ENCODE data around the gene ITGB1. TPM values are rescaled to one million over a fixed set of nuclear protein-coding genes. Genes with fewer than 3 reads are reported as not detected.
"Not testable (repeated sequence)": the region's sequence is repeated elsewhere in the genome, so short reads cannot be mapped to it uniquely, and the experiment has no call there.

ITGB1 gene
- total RNA-seq, 4 donors from 2014 or later: 57.8 to 256 (median 162) TPM

DNA sequence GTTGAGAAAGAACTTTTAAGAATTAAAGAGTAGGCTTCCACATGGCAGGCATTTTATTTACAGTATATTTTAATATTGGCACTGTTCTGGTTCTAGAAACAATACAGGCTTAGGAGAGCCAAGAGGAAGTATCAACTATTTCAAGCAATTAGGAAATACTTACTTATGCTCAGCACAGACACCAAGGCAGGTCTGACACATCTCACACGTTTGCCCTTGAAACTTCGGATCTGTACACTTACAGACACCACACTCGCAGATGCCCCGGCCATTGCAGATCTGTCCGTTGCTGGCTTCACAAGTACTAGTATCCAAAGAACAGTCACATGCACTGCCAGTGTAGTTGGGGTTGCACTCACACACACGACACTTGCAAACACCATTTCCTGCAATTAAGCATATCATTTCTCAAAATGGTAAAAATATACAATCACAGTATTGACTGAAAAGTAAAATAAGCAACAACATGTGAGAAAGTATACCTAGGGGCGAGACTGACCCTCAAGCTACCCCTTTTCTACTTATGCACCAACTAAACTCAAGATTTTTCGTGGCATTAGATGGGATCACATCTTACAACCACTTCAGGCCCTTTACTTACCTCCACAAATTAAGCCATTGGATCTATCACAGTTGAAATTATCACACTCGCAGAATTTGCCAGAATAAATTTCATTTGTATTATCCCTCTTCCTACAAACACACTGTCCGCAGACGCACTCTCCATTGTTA, 46.6 kb downstream of the ITGB1 start:
- Histone ChIP-seq H3K27me3 (no peaks in the 10 kb centered on the region), H3K36me3 (peaks cover 0 to 56% (median 0%) of the 10 kb centered on the region in 3 donors)

DNA sequence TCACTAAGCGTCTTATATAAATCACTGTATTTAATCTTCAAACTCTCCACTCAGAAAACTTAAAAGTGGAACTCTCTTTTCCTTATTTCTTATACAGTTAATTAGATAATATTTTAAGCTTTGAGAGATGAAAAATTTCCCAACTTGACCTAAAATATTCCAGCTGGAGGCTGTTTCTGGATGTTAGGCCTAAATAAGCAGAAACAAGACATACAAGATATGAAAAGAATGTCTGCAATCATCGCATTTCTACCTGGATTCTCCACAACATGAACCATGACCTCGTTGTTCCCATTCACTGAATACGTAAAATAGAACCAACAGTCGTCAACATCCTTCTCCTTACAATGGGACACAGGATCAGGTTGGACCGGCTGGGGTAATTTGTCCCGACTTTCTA, 48.1 kb downstream of the ITGB1 start:
- H3K36me3 ChIP-seq: peaks cover 0 to 59% (median 0%) of the 10 kb centered on the region in 3 donors

More for the DNA sequence above, 46.6 kb downstream of the ITGB1 start:
- H3K27ac ChIP-seq: no peak overlapping the region
- H3K9me3 ChIP-seq: no peaks in the 10 kb centered on the region
- DNase-seq: no peak
- no peaks in the 10 kb centered on the region for H3K4me1 ChIP-seq
- TF ChIP-seq, protein P1, sequence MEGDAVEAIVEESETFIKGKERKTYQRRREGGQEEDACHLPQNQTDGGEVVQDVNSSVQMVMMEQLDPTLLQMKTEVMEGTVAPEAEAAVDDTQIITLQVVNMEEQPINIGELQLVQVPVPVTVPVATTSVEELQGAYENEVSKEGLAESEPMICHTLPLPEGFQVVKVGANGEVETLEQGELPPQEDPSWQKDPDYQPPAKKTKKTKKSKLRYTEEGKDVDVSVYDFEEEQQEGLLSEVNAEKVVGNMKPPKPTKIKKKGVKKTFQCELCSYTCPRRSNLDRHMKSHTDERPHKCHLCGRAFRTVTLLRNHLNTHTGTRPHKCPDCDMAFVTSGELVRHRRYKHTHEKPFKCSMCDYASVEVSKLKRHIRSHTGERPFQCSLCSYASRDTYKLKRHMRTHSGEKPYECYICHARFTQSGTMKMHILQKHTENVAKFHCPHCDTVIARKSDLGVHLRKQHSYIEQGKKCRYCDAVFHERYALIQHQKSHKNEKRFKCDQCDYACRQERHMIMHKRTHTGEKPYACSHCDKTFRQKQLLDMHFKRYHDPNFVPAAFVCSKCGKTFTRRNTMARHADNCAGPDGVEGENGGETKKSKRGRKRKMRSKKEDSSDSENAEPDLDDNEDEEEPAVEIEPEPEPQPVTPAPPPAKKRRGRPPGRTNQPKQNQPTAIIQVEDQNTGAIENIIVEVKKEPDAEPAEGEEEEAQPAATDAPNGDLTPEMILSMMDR (IDR thresholded peaks at IDR 0.05): no peak
- TF ChIP-seq POLR2A (IDR thresholded peaks at IDR 0.05): no peak
- no peak overlapping the region for H3K4me3 ChIP-seq

DNA sequence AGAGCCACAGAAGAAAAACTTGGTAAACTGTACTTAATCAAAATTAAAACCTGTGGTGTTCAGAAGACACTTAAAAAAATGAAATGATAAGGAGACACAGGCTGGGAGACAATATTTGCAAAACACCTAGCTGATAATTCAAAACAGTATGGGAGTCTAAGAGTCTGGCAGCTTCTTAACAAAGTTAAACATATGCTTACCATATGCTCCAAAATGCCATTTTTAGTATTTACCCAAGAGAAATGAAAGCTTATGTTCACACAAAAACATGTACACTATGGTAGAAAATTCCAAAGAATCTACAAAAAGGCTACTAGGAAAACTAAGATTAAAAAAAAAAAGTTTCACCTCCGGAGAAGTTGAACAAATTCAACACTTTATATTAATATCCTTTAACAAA, 48.6 kb downstream of the ITGB1 start:
- Histone ChIP-seq H3K27me3 (no peaks in the 10 kb centered on the region), H3K4me1 (no peaks in the 10 kb centered on the region), H3K27ac (no peak overlapping the region), H3K4me3 (no peak overlapping the region), H3K36me3 (peaks cover 0 to 59% (median 0%) of the 10 kb centered on the region in 3 donors), H3K9me3 (no peaks in the 10 kb centered on the region)
- no peak for TF ChIP-seq POLR2A (IDR thresholded peaks at IDR 0.05)
- no peak for DNase-seq

More for the DNA sequence above, 48.1 kb downstream of the ITGB1 start:
- DNase-seq, H3K27ac ChIP-seq, H3K9me3 ChIP-seq, H3K4me1 ChIP-seq, H3K4me3 ChIP-seq, H3K27me3 ChIP-seq: not testable (repeated sequence)

DNA sequence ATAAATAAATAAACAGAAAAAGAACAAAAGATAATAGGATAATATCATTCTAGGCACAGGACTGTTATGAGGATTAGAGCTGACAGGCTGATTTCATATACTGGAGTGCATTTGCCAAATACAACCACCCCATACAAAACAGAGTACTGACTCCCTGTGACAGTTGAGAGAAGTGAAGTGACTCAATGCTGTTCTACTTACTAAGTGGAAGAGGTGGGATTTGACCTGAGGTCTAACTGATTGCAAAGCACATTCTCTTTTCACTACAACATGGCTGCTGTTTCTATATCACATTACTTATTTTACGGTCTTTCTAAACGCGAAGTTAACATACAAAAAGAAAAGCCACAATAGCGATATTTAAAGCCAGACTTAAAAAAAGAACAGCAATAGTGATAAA, 51.4 kb downstream of the ITGB1 start:
- Histone ChIP-seq H3K27ac (no peak overlapping the region), H3K36me3 (peaks cover 0 to 63% (median 0%) of the 10 kb centered on the region in 3 donors), H3K9me3 (no peaks in the 10 kb centered on the region), H3K4me3 (no peak overlapping the region), H3K4me1 (no peaks in the 10 kb centered on the region), H3K27me3 (no peaks in the 10 kb centered on the region)
- TF ChIP-seq, protein P1 (IDR thresholded peaks at IDR 0.05): no peak
- no peak for TF ChIP-seq POLR2A (IDR thresholded peaks at IDR 0.05)
- no peak for DNase-seq

DNA sequence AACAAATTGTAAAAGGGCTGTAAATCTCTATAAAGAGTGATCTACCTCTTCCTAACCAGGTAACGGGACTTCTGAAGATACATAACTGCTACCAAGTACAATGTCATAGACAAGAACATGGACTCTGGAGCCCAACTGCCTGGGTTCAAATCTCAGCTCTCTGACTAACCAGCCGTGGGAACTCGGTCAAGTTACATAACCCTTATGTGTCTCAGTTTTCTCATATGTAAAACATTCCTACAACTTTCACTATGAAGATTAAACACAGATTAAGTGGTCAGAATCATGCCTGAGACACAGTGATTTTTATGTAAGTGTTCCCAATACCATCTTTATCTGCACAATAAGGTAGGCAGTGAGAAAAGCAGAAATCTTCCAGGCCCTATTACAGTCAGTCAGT, 52.6 kb downstream of the ITGB1 start:
- peaks cover 0 to 52% (median 0%) of the 10 kb centered on the region in 3 donors for H3K36me3 ChIP-seq
- TF ChIP-seq POLR2A (IDR thresholded peaks at IDR 0.05): no peak
- TF ChIP-seq, protein P1 (IDR thresholded peaks at IDR 0.05): no peak

DNA sequence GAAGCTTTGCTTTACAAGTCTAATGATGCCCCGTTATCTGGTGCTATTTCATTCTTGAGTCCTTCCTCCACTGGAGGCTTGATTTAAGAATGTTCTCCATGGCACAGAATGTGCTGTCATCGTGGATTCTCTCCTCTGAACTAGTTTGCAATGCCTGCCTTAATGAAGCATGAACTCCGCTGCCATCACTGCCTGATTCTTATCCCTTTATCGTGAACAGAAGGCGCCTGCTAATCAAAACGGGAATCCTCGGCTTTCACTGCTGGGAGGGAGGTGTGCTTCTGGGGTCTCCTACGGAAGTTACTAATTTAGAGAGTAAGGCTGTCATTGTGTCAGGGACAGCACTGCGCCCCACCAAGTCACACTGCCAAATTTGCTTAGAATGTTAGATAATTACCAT, 56.2 kb downstream of the ITGB1 start:
- no peaks in the 10 kb centered on the region for H3K4me1 ChIP-seq
- DNase-seq: no peak
- H3K9me3 ChIP-seq: no peaks in the 10 kb centered on the region
- H3K36me3 ChIP-seq: peaks cover 0 to 56% (median 0%) of the 10 kb centered on the region in 3 donors
- H3K27me3 ChIP-seq: no peaks in the 10 kb centered on the region
- no peak overlapping the region for H3K4me3 ChIP-seq
- H3K27ac ChIP-seq: no peak overlapping the region
- TF ChIP-seq, protein P1 (IDR thresholded peaks at IDR 0.05): no peak
- no peak for TF ChIP-seq POLR2A (IDR thresholded peaks at IDR 0.05)

More for the DNA sequence above, 52.6 kb downstream of the ITGB1 start:
- H3K27ac ChIP-seq: no peak overlapping the region
- no peaks in the 10 kb centered on the region for H3K4me1 ChIP-seq
- no peaks in the 10 kb centered on the region for H3K9me3 ChIP-seq
- no peak for DNase-seq
- no peak overlapping the region for H3K4me3 ChIP-seq
- H3K27me3 ChIP-seq: no peaks in the 10 kb centered on the region

DNA sequence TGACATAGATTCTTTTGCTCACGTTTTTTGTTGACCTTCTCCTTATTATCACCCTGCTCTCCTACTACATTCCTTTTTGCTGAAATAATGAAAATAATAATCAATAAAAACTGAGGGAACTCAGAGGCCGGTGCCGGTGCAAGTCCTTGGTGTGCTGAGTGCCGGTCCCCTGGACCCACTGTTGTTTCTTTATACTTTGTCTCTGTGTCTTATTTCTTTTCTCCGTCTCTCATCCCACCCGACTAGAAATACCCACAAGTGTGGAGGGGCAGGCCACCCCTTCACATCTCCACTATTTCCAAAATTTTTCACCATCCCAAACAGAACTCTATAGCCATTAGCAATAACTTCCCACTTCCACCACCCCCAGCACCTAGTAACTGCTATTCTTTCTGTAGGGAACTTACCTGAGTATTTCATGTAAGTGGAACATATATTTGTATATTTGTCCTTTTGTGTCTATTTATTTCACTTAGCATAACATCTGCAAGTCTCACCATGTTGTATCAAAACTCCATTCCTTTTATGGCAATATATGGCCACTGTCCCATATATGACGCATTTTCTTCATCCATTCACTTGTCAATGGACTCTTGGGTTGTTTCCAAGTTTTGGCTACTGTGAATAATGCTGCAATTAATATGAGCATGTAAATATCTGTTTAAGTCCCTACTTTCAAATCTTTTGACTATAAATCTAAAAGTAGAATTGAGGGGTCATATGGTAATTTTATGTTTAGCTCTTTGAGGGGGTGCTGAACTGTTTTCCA, 62.6 kb downstream of the ITGB1 start:
- H3K36me3 ChIP-seq: peaks cover 0 to 33% (median 0%) of the 10 kb centered on the region in 3 donors
- H3K9me3 ChIP-seq, H3K4me3 ChIP-seq, H3K4me1 ChIP-seq, DNase-seq, H3K27ac ChIP-seq, H3K27me3 ChIP-seq: not testable (repeated sequence)
